GM12892 (cell line): ENCODE measurements around the gene FURIN.

ENCODE experiments used
- POLR2A ChIP-seq: IDR thresholded peaks from 2 replicates; pipeline ENCODE4 v1.6.1; 2011; ENCODE audit warnings: low read depth, low read length, control low read depth
- POLR2AphosphoS5 ChIP-seq: IDR thresholded peaks from 2 replicates; pipeline ENCODE4 v1.6.1; 2011; ENCODE audit warnings: low read depth, low read length, control low read depth
- TAF1 ChIP-seq: IDR thresholded peaks from 2 replicates; pipeline ENCODE4 v1.6.1; 2011; ENCODE audit warnings: low read depth, mild to moderate bottlenecking, control low read depth, low read length, borderline replicate concordance

GRCh38 chr15:90924375-90924774 is 56.0 kb downstream of the FURIN start:
- no peak for TF ChIP-seq POLR2A
- TF ChIP-seq POLR2AphosphoS5: peak; percentile 21; the same call in 1 of the 2 replicates
- TF ChIP-seq TAF1: no peak
